Neural crest cell (in vitro differentiated cells): ENCODE measurements around the gene DACT2. TPM values are rescaled to one million over a fixed set of nuclear protein-coding genes. Genes with fewer than 3 reads are reported as not detected.
A peak's percentile ranks its signal among the peaks of the same experiment; 100 is the strongest.

Experiments used
- DNase-seq: peaks from one replicate; pipeline ENCODE4 v3.0.0; 2021; ENCODE audit warnings: low read depth, mixed read lengths, low spot score
- H3K27ac Mint-ChIP-seq: one replicate; pipeline ENCODE4 v1.8.0; 2021; ENCODE audit warnings: mild to moderate bottlenecking, mixed read lengths; ENCODE audit not compliant: unreplicated experiment
- H3K27me3 Mint-ChIP-seq: 2 replicates; pipeline ENCODE4 v1.8.0; 2021; ENCODE audit warnings: low read depth, mild to moderate bottlenecking, mixed read lengths
- H3K36me3 Mint-ChIP-seq: 2 replicates; pipeline ENCODE4 v1.8.0; 2021; ENCODE audit warnings: low read depth, mild to moderate bottlenecking, mixed read lengths
- H3K4me1 Mint-ChIP-seq: 2 replicates; pipeline ENCODE4 v1.8.0; 2021; ENCODE audit warnings: mixed read lengths
- H3K4me3 Mint-ChIP-seq: one replicate; pipeline ENCODE4 v1.8.0; 2021; ENCODE audit warnings: mild to moderate bottlenecking, mixed read lengths
- H3K9me3 Mint-ChIP-seq: 2 replicates; pipeline ENCODE4 v1.8.0; 2021; ENCODE audit warnings: mixed read lengths
- CTCF ChIP-seq: fragments of 200-600 bp; sonication (generic); conservative IDR thresholded peaks from 2 replicates; pipeline ENCODE4 v1.5.0; 2021; ENCODE audit warnings: antibody characterized with exemption, mild to moderate bottlenecking
- total RNA-seq: library from RNA; stranded (reverse); gene quantifications from 2 replicates; pipeline ENCODE4 v1.2.1, GENCODE V29; 2021

The DACT2 gene
- total RNA-seq, 1 donor from 2014 or later, result 0.19 TPM

- H3K27me3 Mint-ChIP-seq, result peaks cover 22% of the 10 kb centered on the region
- no peak overlapping the region for H3K4me3 Mint-ChIP-seq
- no peaks in the 10 kb centered on the region for H3K9me3 Mint-ChIP-seq
- no peak for DNase-seq
- no peak for TF ChIP-seq CTCF
- H3K36me3 Mint-ChIP-seq, result no peaks in the 10 kb centered on the region
- H3K27ac Mint-ChIP-seq, result peak overlapping the region; percentile 52
- peaks cover 37% of the 10 kb centered on the region for H3K4me1 Mint-ChIP-seq
These were observed 17.8 kb downstream of the DACT2 start for GRCh38 chr6:168301648-168302398.

- TF ChIP-seq CTCF, result no peak
- Mint-ChIP-seq H3K27me3 (peaks cover 22% of the 10 kb centered on the region), H3K27ac (no peak overlapping the region), H3K9me3 (no peaks in the 10 kb centered on the region), H3K36me3 (no peaks in the 10 kb centered on the region), H3K4me3 (no peak overlapping the region), H3K4me1 (peaks cover 37% of the 10 kb centered on the region)
- no peak for DNase-seq
These were observed 18.5 kb downstream of the DACT2 start for GRCh38 chr6:168300975-168301647.

GRCh38 chr6:168299541-168300511 lies 19.8 kb downstream of the DACT2 start:
- peaks cover 31% of the 10 kb centered on the region for H3K4me1 Mint-ChIP-seq
- TF ChIP-seq CTCF, result no peak
- no peak overlapping the region for H3K4me3 Mint-ChIP-seq
- no peaks in the 10 kb centered on the region for H3K9me3 Mint-ChIP-seq
- H3K27me3 Mint-ChIP-seq, result peaks cover 20% of the 10 kb centered on the region
- no peaks in the 10 kb centered on the region for H3K36me3 Mint-ChIP-seq
- no peak for DNase-seq
- no peak overlapping the region for H3K27ac Mint-ChIP-seq

- H3K36me3 Mint-ChIP-seq, result no peaks in the 10 kb centered on the region
- H3K4me3 Mint-ChIP-seq, result no peak overlapping the region
- no peak for DNase-seq
- TF ChIP-seq CTCF, result no peak
- no peaks in the 10 kb centered on the region for H3K9me3 Mint-ChIP-seq
- H3K27me3 Mint-ChIP-seq, result peaks cover 15% of the 10 kb centered on the region
- H3K27ac Mint-ChIP-seq, result no peak overlapping the region
- peaks cover 21% of the 10 kb centered on the region for H3K4me1 Mint-ChIP-seq
These were observed 21.9 kb downstream of the DACT2 start for GRCh38 chr6:168297643-168298042.

- Mint-ChIP-seq H3K36me3 (no peaks in the 10 kb centered on the region), H3K27ac (no peak overlapping the region), H3K4me3 (no peak overlapping the region), H3K27me3 (no peaks in the 10 kb centered on the region), H3K4me1 (no peaks in the 10 kb centered on the region), H3K9me3 (no peaks in the 10 kb centered on the region)
- no peak for DNase-seq
- no peak for TF ChIP-seq CTCF
These were observed 24.7 kb downstream of the DACT2 start for GRCh38 chr6:168294901-168295300.
